Panc1 (cell line): ENCODE results near the gene ACOX1. TPM values are rescaled to one million over a fixed set of nuclear protein-coding genes. Genes with fewer than 3 reads are reported as not detected.

Source experiments
- ATAC-seq: fragments of 200-7000 bp; cut with Tn5 transposase; 2 replicates; pipeline ENCODE4 v1.9.1; 2020; ENCODE audit warnings: mild to moderate bottlenecking, moderate library complexity
- BruUV-seq: library from RNA; stranded (reverse); fragments of 400-500 nt; replicated peaks from 2 replicates; lab custom pipeline; 2021; lab: Mats Ljungman, UMichigan
- CTCF ChIA-PET: fragments of 300-600 bp; sonication (Branson Sonifier 250); formaldehyde crosslinking; loops from one replicate; lab custom pipeline; 2022; ENCODE audit warnings: antibody characterized with exemption; lab: Charles Lee
- POLR2A ChIA-PET: fragments of 300-600 bp; sonication (Branson Sonifier 250); formaldehyde crosslinking; loops from one replicate; lab custom pipeline; 2022; ENCODE audit warnings: antibody characterized with exemption; lab: Charles Lee
- DNase-seq: peaks from one replicate; pipeline ENCODE4 v3.0.0-alpha.2; 2010; ENCODE audit warnings: low read depth, low spot score
- H3K27ac ChIP-seq: 2 replicates; pipeline ENCODE4 v1.5.1; 2011; ENCODE audit warnings: mild to moderate bottlenecking, low read length, inconsistent platforms
- H3K27me3 ChIP-seq: fragments of 200-500 bp; sonication (Bioruptor generic); 2 replicates; pipeline ENCODE4 v1.6.0; 2014; ENCODE audit warnings: low read length, inconsistent platforms; ENCODE audit not compliant: control insufficient read depth, insufficient read depth
- H3K36me3 ChIP-seq: fragments of 200-500 bp; sonication (Bioruptor generic); 2 replicates; pipeline ENCODE4 v1.5.1; 2014; ENCODE audit warnings: inconsistent platforms, mild to moderate bottlenecking, low read length, moderate library complexity; ENCODE audit not compliant: control insufficient read depth, insufficient read depth
- H3K4me1 ChIP-seq: 2 replicates; pipeline ENCODE4 v1.5.1; 2011; ENCODE audit warnings: inconsistent platforms, mild to moderate bottlenecking, low read length, moderate library complexity; ENCODE audit not compliant: control insufficient read depth, insufficient read depth
- H3K4me3 ChIP-seq, 2 experiments: 2 replicates each; pipeline ENCODE4 v1.5.1; 2011 to 2012; ENCODE audit warnings: low read depth in 2 of 2, low read length in 2 of 2, mild to moderate bottlenecking in 2 of 2, inconsistent platforms in 1 of 2, moderate library complexity in 1 of 2
- H3K9me3 ChIP-seq: fragments of 200-500 bp; sonication (Bioruptor generic); 2 replicates; pipeline ENCODE4 v1.5.1; 2014; ENCODE audit warnings: low read depth, mild to moderate bottlenecking, inconsistent platforms, low read length, moderate library complexity; ENCODE audit not compliant: control insufficient read depth, insufficient read depth
- POLR2AphosphoS5 ChIP-seq: IDR thresholded peaks from 2 replicates; pipeline ENCODE4 v1.6.1; 2012; ENCODE audit warnings: mild to moderate bottlenecking, low read depth, low read length, moderate library complexity
- SIN3A ChIP-seq: IDR thresholded peaks from 2 replicates; pipeline ENCODE4 v1.6.1; 2012; ENCODE audit warnings: low read depth, mild to moderate bottlenecking, low read length, moderate library complexity, borderline replicate concordance; ENCODE audit not compliant: insufficient read depth
- TCF7L2 ChIP-seq: IDR thresholded peaks from 2 replicates; pipeline ENCODE4 v1.6.1; 2011; ENCODE audit warnings: mild to moderate bottlenecking, low read depth, low read length, inconsistent platforms
- in situ Hi-C: cut with HindIII; loops from 2 replicates; pipeline ENCODE4 v1.10.0; 2016; ENCODE audit warnings: low sequenced_read_pairs, low pct_unique_long_range_greater_than_20kb
- intact Hi-C: fragments of 100-400 bp; cut with micrococcal nuclease; formaldehyde crosslinking; loops from one replicate; pipeline ENCODE4 v1.10.0; 2022; ENCODE audit not compliant: unreplicated experiment
- total RNA-seq: library from RNA; stranded (reverse); gene quantifications from one replicate; pipeline ENCODE4 v1.2.1, GENCODE V29; 2021; ENCODE audit not compliant: unreplicated experiment
- TF ChIP-seq, protein P1 (sequence below): fragments of 450-650 bp; IDR thresholded peaks from 2 replicates; pipeline ENCODE4 v1.5.1; 2017; ENCODE audit warnings: mild to moderate bottlenecking
- TF ChIP-seq, protein P2 (sequence below), 2 experiments: IDR thresholded peaks; 2 replicates each; pipeline ENCODE4 v1.6.1; 2011 to 2012; ENCODE audit warnings: low read depth in 2 of 2, control low read depth in 1 of 2, low read length in 1 of 2, mild to moderate bottlenecking in 1 of 2, moderate library complexity in 1 of 2; ENCODE audit not compliant: insufficient read depth in 1 of 2

ACOX1 gene
- total RNA-seq, 1 experiment from 2014 or later: 53.5 TPM

- peaks cover 15% of the 10 kb centered on the region for H3K4me1 ChIP-seq
- ChIA-PET CTCF (no interaction called here), POLR2A (interaction anchor here (0.6 kb wide), 1 partner anchor 39 kb away, joined by 3 read pairs; no protein-coding TSS in a partner anchor)
- ATAC-seq (no peak), DNase-seq (no peak)
- in situ Hi-C loops: no loop called here
- intact Hi-C loops: no loop called here
- H3K4me3 ChIP-seq: no peak overlapping the region
- TF ChIP-seq SIN3A (no peak), POLR2AphosphoS5 (no peak), TCF7L2 (no peak)
- TF ChIP-seq, protein P1, sequence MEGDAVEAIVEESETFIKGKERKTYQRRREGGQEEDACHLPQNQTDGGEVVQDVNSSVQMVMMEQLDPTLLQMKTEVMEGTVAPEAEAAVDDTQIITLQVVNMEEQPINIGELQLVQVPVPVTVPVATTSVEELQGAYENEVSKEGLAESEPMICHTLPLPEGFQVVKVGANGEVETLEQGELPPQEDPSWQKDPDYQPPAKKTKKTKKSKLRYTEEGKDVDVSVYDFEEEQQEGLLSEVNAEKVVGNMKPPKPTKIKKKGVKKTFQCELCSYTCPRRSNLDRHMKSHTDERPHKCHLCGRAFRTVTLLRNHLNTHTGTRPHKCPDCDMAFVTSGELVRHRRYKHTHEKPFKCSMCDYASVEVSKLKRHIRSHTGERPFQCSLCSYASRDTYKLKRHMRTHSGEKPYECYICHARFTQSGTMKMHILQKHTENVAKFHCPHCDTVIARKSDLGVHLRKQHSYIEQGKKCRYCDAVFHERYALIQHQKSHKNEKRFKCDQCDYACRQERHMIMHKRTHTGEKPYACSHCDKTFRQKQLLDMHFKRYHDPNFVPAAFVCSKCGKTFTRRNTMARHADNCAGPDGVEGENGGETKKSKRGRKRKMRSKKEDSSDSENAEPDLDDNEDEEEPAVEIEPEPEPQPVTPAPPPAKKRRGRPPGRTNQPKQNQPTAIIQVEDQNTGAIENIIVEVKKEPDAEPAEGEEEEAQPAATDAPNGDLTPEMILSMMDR: no peak
- TF ChIP-seq, protein P2, sequence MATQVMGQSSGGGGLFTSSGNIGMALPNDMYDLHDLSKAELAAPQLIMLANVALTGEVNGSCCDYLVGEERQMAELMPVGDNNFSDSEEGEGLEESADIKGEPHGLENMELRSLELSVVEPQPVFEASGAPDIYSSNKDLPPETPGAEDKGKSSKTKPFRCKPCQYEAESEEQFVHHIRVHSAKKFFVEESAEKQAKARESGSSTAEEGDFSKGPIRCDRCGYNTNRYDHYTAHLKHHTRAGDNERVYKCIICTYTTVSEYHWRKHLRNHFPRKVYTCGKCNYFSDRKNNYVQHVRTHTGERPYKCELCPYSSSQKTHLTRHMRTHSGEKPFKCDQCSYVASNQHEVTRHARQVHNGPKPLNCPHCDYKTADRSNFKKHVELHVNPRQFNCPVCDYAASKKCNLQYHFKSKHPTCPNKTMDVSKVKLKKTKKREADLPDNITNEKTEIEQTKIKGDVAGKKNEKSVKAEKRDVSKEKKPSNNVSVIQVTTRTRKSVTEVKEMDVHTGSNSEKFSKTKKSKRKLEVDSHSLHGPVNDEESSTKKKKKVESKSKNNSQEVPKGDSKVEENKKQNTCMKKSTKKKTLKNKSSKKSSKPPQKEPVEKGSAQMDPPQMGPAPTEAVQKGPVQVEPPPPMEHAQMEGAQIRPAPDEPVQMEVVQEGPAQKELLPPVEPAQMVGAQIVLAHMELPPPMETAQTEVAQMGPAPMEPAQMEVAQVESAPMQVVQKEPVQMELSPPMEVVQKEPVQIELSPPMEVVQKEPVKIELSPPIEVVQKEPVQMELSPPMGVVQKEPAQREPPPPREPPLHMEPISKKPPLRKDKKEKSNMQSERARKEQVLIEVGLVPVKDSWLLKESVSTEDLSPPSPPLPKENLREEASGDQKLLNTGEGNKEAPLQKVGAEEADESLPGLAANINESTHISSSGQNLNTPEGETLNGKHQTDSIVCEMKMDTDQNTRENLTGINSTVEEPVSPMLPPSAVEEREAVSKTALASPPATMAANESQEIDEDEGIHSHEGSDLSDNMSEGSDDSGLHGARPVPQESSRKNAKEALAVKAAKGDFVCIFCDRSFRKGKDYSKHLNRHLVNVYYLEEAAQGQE (IDR thresholded peaks at IDR 0.05; ENCODE audit: insufficient read depth in 1 of 2, low read depth in 2 of 2, low read length in 1 of 2): no peak
- no peaks in the 10 kb centered on the region for H3K27me3 ChIP-seq
- H3K36me3 ChIP-seq: no peaks in the 10 kb centered on the region
- no peaks in the 10 kb centered on the region for H3K9me3 ChIP-seq
- no TSS peak for BruUV-seq
- no peak overlapping the region for H3K27ac ChIP-seq
Observed at GRCh38 chr17:76007131-76007849, 28.3 kb upstream of the ACOX1 start.

DNA sequence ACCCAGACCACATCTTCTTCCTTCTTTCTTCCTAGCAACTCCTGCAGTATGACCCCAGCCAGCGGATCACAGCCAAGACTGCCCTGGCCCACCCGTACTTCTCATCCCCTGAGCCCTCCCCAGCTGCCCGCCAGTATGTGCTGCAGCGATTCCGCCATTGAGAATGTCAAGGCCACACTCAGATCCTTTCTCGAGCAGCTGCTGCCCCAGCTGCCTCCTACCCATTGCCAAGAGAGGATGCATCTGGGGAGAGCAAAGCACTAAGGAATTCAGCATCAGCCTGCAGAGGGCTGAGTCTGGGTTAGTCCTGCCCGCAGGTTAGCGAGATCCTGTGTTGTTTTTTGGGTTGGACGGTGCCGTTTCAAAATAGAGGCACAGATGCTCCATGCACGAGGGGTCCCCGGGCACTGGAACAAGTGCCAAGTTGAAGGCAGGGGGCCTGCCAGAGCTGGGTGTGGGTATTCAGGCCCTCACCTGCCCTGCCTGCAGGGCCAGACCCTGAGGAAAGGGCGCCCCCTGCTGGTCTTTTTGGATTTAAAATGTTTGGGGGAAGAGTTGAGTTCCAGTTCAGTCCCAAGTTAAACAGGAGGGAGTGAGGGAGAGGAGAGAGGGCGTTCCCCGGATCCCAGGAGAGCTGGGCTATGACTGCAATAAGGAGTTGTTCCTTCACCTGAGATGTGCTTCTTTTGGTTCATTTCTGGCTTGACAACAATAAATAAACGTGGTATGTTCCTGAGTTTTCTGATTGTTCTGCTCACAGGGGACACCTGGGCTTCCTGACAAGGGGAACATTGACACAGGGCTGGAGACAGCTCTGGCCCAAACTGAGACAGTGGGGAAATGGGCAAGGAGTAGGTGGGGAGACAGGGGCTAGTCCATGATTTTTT is 26.5 kb upstream of the ACOX1 start:
- in situ Hi-C loops (no loop called here), intact Hi-C loops (no loop called here)
- Histone ChIP-seq H3K36me3 (no peaks in the 10 kb centered on the region), H3K27me3 (no peaks in the 10 kb centered on the region), H3K9me3 (no peaks in the 10 kb centered on the region), H3K4me1 (peaks cover 15% of the 10 kb centered on the region), H3K4me3 (no peak overlapping the region), H3K27ac (no peak overlapping the region)
- ATAC-seq: peak; percentile 77
- TF ChIP-seq, protein P1: peak; percentile 93
- no peak for TF ChIP-seq POLR2AphosphoS5
- BruUV-seq: no TSS peak
- POLR2A ChIA-PET: no interaction called here
- peak; percentile 15 for DNase-seq
- CTCF ChIA-PET: interaction anchor here (0.5 to 2.8 kb wide), 6 partner anchors 9 to 821 kb away, joined by 3 to 9 read pairs (median 4); partner anchors contain the start of genes RHBDF2 and TRIM47
